B cell (primary cell): ENCODE results near the gene THSD7A.

Experiments used
- CTCF ChIP-seq: fragments of 200-600 bp; IDR thresholded peaks from one replicate; pipeline ENCODE4 v1.8.0; 2022; ENCODE audit warnings: antibody characterized with exemption, mild to moderate bottlenecking
- EZH2 ChIP-seq: IDR thresholded peaks from 2 replicates; pipeline ENCODE4 v1.6.1; 2012; ENCODE audit warnings: borderline replicate concordance, low read depth, mild to moderate bottlenecking, moderate library complexity, low read length; ENCODE audit not compliant: insufficient read depth, poor library complexity, severe bottlenecking

- TF ChIP-seq CTCF: no peak
- TF ChIP-seq EZH2: no peak
These were observed 14.5 kb upstream of the THSD7A start for GRCh38 chr7:11846361-11846955.
